CD4-positive, alpha-beta T cell (primary cell): ENCODE results near the gene AGRN. TPM values are rescaled to one million over a fixed set of nuclear protein-coding genes. Genes with fewer than 3 reads are reported as not detected.

Experiments used
- ATAC-seq: fragments of 200-7000 bp; cut with Tn5 transposase; one replicate; pipeline ENCODE4 v1.10.0; 2022; ENCODE audit warnings: mild to moderate bottlenecking; ENCODE audit not compliant: poor library complexity
- CTCF ChIA-PET: fragments of 350-600 bp; sonication (Branson Sonifier 250); formaldehyde crosslinking; loops from one replicate; lab custom pipeline; 2021; ENCODE audit warnings: antibody characterized with exemption, inconsistent platforms; lab: Charles Lee
- POLR2A ChIA-PET: fragments of 350-600 bp; sonication (Branson Sonifier 250); formaldehyde crosslinking; loops from one replicate; lab custom pipeline; 2021; ENCODE audit warnings: antibody characterized with exemption, inconsistent platforms; lab: Charles Lee
- DNase-seq, 14 experiments: peaks; one replicate each; pipeline ENCODE4 v3.0.0-alpha.2; 2013 to 2020; ENCODE audit warnings: mixed read lengths in 2 of 14
- H3K27ac ChIP-seq, 2 donors: one replicate each; pipeline versions ENCODE4 v1.5.1 to v1.7.0; 2013; ENCODE audit warnings: low read length in 2 of 2, low read depth in 1 of 2, mild to moderate bottlenecking in 1 of 2
- H3K27me3 ChIP-seq, 2 experiments: 1 replicate in 1 of 2; 2 replicates in 1 of 2; pipeline versions ENCODE4 v1.6.1 to v1.7.0; 2013; ENCODE audit warnings: low read length in 2 of 2, control low read depth in 1 of 2, mild to moderate bottlenecking in 1 of 2, moderate library complexity in 1 of 2; ENCODE audit not compliant: insufficient read depth in 2 of 2, control insufficient read depth in 1 of 2
- H3K36me3 ChIP-seq: one replicate; pipeline ENCODE4 v1.6.1; 2013; ENCODE audit warnings: low read length, control low read depth; ENCODE audit not compliant: insufficient read depth
- H3K4me1 ChIP-seq: one replicate; pipeline ENCODE4 v1.6.1; 2013; ENCODE audit warnings: low read length, control low read depth; ENCODE audit not compliant: insufficient read depth
- H3K4me3 ChIP-seq: one replicate; pipeline ENCODE4 v1.5.1; 2013; ENCODE audit warnings: mild to moderate bottlenecking, low read length, moderate library complexity
- H3K9me3 ChIP-seq, 2 experiments: 1 replicate in 1 of 2; 2 replicates in 1 of 2; pipeline versions ENCODE4 v1.6.1 to v1.7.0; 2013; ENCODE audit warnings: low read length in 2 of 2, mild to moderate bottlenecking in 2 of 2, control low read depth in 1 of 2, moderate library complexity in 1 of 2; ENCODE audit not compliant: control insufficient read depth in 1 of 2, insufficient read depth in 1 of 2
- H3K27ac Mint-ChIP-seq: one replicate; pipeline ENCODE4 v1.8.0; 2020; ENCODE audit warnings: mixed read lengths
- H3K27me3 Mint-ChIP-seq: one replicate; pipeline ENCODE4 v1.8.0; 2021; ENCODE audit warnings: mixed read lengths
- H3K36me3 Mint-ChIP-seq: one replicate; pipeline ENCODE4 v1.8.0; 2021; ENCODE audit warnings: low read depth, mixed read lengths
- H3K4me1 Mint-ChIP-seq: one replicate; pipeline ENCODE4 v1.8.0; 2021; ENCODE audit warnings: low read depth, mixed read lengths
- H3K4me3 Mint-ChIP-seq: one replicate; pipeline ENCODE4 v1.8.0; 2020; ENCODE audit warnings: mild to moderate bottlenecking, mixed read lengths
- H3K9me3 Mint-ChIP-seq: one replicate; pipeline ENCODE4 v1.8.0; 2020; ENCODE audit warnings: mixed read lengths
- CTCF ChIP-seq: fragments of 200-600 bp; IDR thresholded peaks from one replicate; pipeline ENCODE4 v1.8.0; 2022; ENCODE audit warnings: antibody characterized with exemption, mild to moderate bottlenecking
- intact Hi-C, 2 experiments: fragments of 100-400 bp; cut with DNase I in 1 of 2; cut with micrococcal nuclease in 1 of 2; formaldehyde crosslinking; loops; one replicate each; pipeline versions ENCODE4 v1.15.1 to v1.9.0; 2023 to 2025; cut with DNase I, micrococcal nuclease
- total RNA-seq, 174 experiments: library from RNA in 2 of 174; stranded (reverse) in 2 of 174; gene quantifications; one replicate each; pipeline ENCODE4 v1.2.3 and lab custom pipeline; 2021 to 2026

The AGRN gene
- total RNA-seq, 2 experiments from 2014 or later, result 1.5 to 2.0 TPM

GRCh38 chr1:1071486-1072298 lies 51.8 kb downstream of the AGRN start:
- TF ChIP-seq CTCF, result no peak
- Histone ChIP-seq H3K4me3 (no peak overlapping the region), H3K27ac (no peak overlapping the region), H3K4me1 (peaks cover 18% of the 10 kb centered on the region), H3K36me3 (no peaks in the 10 kb centered on the region), H3K9me3 (peaks cover 0 to 15% of the 10 kb centered on the region in 2 experiments), H3K27me3 (peaks cover 16 to 21% of the 10 kb centered on the region in 2 experiments)
- ChIA-PET CTCF (no interaction called here), POLR2A (no interaction called here)
- H3K9me3 Mint-ChIP-seq, result no peaks in the 10 kb centered on the region
- no peak for ATAC-seq
- intact Hi-C loops, result no loop called here
- peak overlapping the region; percentile 38 for H3K4me3 Mint-ChIP-seq
- H3K27ac Mint-ChIP-seq, result no peak overlapping the region
- no peaks in the 10 kb centered on the region for H3K36me3 Mint-ChIP-seq
- H3K4me1 Mint-ChIP-seq, result no peaks in the 10 kb centered on the region
- H3K27me3 Mint-ChIP-seq, result peaks cover 6% of the 10 kb centered on the region
- DNase-seq, result no peak

- peaks cover 16 to 21% of the 10 kb centered on the region in 2 experiments for H3K27me3 ChIP-seq
- Mint-ChIP-seq H3K4me1 (no peaks in the 10 kb centered on the region), H3K9me3 (no peaks in the 10 kb centered on the region), H3K36me3 (no peaks in the 10 kb centered on the region), H3K27ac (no peak overlapping the region), H3K27me3 (peaks cover 6% of the 10 kb centered on the region), H3K4me3 (no peak overlapping the region)
- ChIA-PET CTCF (no interaction called here), POLR2A (no interaction called here)
- peaks cover 18% of the 10 kb centered on the region for H3K4me1 ChIP-seq
- no peak overlapping the region for H3K4me3 ChIP-seq
- ATAC-seq (no peak), DNase-seq (no peak)
- intact Hi-C loops, result no loop called here
- no peak for TF ChIP-seq CTCF
- no peak overlapping the region for H3K27ac ChIP-seq
- H3K36me3 ChIP-seq, result no peaks in the 10 kb centered on the region
- peaks cover 0 to 14% of the 10 kb centered on the region in 2 experiments for H3K9me3 ChIP-seq
These were observed 52.5 kb downstream of the AGRN start for GRCh38 chr1:1072299-1072848.

GRCh38 chr1:1072849-1073742 lies 53.2 kb downstream of the AGRN start:
- peaks cover 6% of the 10 kb centered on the region for H3K27me3 Mint-ChIP-seq
- no peak overlapping the region for H3K4me3 ChIP-seq
- peaks cover 0 to 7% of the 10 kb centered on the region in 2 experiments for H3K9me3 ChIP-seq
- H3K36me3 Mint-ChIP-seq, result no peaks in the 10 kb centered on the region
- ChIA-PET CTCF (no interaction called here), POLR2A (no interaction called here)
- no peaks in the 10 kb centered on the region for H3K9me3 Mint-ChIP-seq
- H3K36me3 ChIP-seq, result no peaks in the 10 kb centered on the region
- H3K27ac ChIP-seq, result no peak overlapping the region
- TF ChIP-seq CTCF, result no peak
- ATAC-seq, result no peak
- DNase-seq, result no peak
- peaks cover 16 to 21% of the 10 kb centered on the region in 2 experiments for H3K27me3 ChIP-seq
- no peak overlapping the region for H3K27ac Mint-ChIP-seq
- H3K4me1 Mint-ChIP-seq, result no peaks in the 10 kb centered on the region
- H3K4me1 ChIP-seq, result peaks cover 13% of the 10 kb centered on the region
- H3K4me3 Mint-ChIP-seq, result no peak overlapping the region
- intact Hi-C loops, result no loop called here
